ENCODE data around the gene FADS3. TPM values are rescaled to one million over a fixed set of nuclear protein-coding genes. Genes with fewer than 3 reads are reported as not detected.

Gene FADS3
- total and polyA plus RNA-seq, 2 donors (not counting 3 experiments of a cell fraction or from before 2014, with no cell fraction given): 216 to 346 TPM

GRCh38 chr11:61883947-61884346, 7.4 kb downstream of the FADS3 start:
- H3K27me3 ChIP-seq (ENCODE audit: control insufficient read depth in 2 of 2, insufficient read depth in 2 of 2, low read length in 2 of 2): no peaks in the 10 kb centered on the region
- intact Hi-C loops (cut with micrococcal nuclease) (no loop called here), dilution Hi-C loops (cut with MboI; ENCODE audit: extremely low pct_ligation_motif_present, low sequenced_read_pairs) (no loop called here)
- no peak overlapping the region for H3K27ac ChIP-seq (ENCODE audit: insufficient read depth, low read depth, low read length)
- TF ChIP-seq FOS (IDR thresholded peaks at IDR 0.05; ENCODE audit: borderline replicate concordance, insufficient read depth, low read length) (no peak), MYC (IDR thresholded peaks at IDR 0.05; ENCODE audit: low read depth, low read length) (no peak), POLR2A (IDR thresholded peaks at IDR 0.05; ENCODE audit: low read depth, low read length) (no peak), GATA2 (IDR thresholded peaks at IDR 0.05; ENCODE audit: insufficient read depth, insufficient read length, low read depth, low read length) (no peak)
- TF ChIP-seq, protein P1, sequence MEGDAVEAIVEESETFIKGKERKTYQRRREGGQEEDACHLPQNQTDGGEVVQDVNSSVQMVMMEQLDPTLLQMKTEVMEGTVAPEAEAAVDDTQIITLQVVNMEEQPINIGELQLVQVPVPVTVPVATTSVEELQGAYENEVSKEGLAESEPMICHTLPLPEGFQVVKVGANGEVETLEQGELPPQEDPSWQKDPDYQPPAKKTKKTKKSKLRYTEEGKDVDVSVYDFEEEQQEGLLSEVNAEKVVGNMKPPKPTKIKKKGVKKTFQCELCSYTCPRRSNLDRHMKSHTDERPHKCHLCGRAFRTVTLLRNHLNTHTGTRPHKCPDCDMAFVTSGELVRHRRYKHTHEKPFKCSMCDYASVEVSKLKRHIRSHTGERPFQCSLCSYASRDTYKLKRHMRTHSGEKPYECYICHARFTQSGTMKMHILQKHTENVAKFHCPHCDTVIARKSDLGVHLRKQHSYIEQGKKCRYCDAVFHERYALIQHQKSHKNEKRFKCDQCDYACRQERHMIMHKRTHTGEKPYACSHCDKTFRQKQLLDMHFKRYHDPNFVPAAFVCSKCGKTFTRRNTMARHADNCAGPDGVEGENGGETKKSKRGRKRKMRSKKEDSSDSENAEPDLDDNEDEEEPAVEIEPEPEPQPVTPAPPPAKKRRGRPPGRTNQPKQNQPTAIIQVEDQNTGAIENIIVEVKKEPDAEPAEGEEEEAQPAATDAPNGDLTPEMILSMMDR (IDR thresholded peaks at IDR 0.05; ENCODE audit: extremely low read depth in 1 of 2, insufficient read depth in 1 of 2, low read depth in 1 of 2, low read length in 2 of 2): no peak
- peaks cover 71% of the 10 kb centered on the region for H3K79me2 ChIP-seq (ENCODE audit: control insufficient read depth, insufficient read depth, low read length)
- no peak overlapping the region for H2AFZ ChIP-seq (ENCODE audit: low read depth, low read length)
- FAIRE-seq (no peak), DNase-seq (ENCODE audit: low read depth, low spot score) (no peak)
- H3K36me3 ChIP-seq (ENCODE audit: control insufficient read depth in 2 of 2, extremely low read depth in 1 of 2, insufficient read depth in 2 of 2, low read length in 2 of 2): peaks cover 8 to 16% of the 10 kb centered on the region in 2 experiments
- no peaks in the 10 kb centered on the region for H4K20me1 ChIP-seq (replicated peaks; ENCODE audit: control insufficient read depth, extremely low read depth, insufficient read depth, low read length)
- no peak overlapping the region for H3K4me3 ChIP-seq (replicated peaks in 1 of 3; ENCODE audit: insufficient read depth in 1 of 3, low read depth in 1 of 3, low read length in 3 of 3)
- H3K9me3 ChIP-seq (replicated peaks; ENCODE audit: control insufficient read depth, insufficient read depth, low read length): no peaks in the 10 kb centered on the region
- H3K4me1 ChIP-seq (ENCODE audit: control insufficient read depth, extremely low read depth, insufficient read depth, low read length): peaks cover 27% of the 10 kb centered on the region
- H3K4me2 ChIP-seq (ENCODE audit: insufficient read depth, low read length): no peak overlapping the region
- H3K9me1 ChIP-seq (replicated peaks; ENCODE audit: control insufficient read depth, extremely low read depth, insufficient read depth, low read length): no peaks in the 10 kb centered on the region
- ChIA-PET CTCF (interaction anchor here (0.7 to 3.1 kb wide), 5 partner anchors 9 to 198 kb away, joined by 3 to 19 read pairs (median 3); no protein-coding TSS in a partner anchor), POLR2A (no interaction called here)
- no TSS peak for BruUV-seq (replicated peaks)
- no peak overlapping the region for H3K9ac ChIP-seq (replicated peaks; ENCODE audit: extremely low read depth, insufficient read depth, low read length)

- dilution Hi-C loops (cut with MboI; ENCODE audit: extremely low pct_ligation_motif_present, low sequenced_read_pairs): no loop called here
- H3K4me1 ChIP-seq (ENCODE audit: control insufficient read depth, extremely low read depth, insufficient read depth, low read length): peaks cover 22% of the 10 kb centered on the region
- peaks cover 67% of the 10 kb centered on the region for H3K79me2 ChIP-seq (ENCODE audit: control insufficient read depth, insufficient read depth, low read length)
- H3K4me3 ChIP-seq (replicated peaks in 1 of 3; ENCODE audit: insufficient read depth in 1 of 3, low read depth in 1 of 3, low read length in 3 of 3): no peak overlapping the region
- DNase-seq (ENCODE audit: low read depth, low spot score) (no peak), FAIRE-seq (no peak)
- TF ChIP-seq, protein P1 (IDR thresholded peaks at IDR 0.05; ENCODE audit: extremely low read depth in 1 of 2, insufficient read depth in 1 of 2, low read depth in 1 of 2, low read length in 2 of 2): no peak
- TF ChIP-seq JUN (IDR thresholded peaks at IDR 0.05; ENCODE audit: borderline replicate concordance, insufficient read depth, insufficient read length, low read depth): no peak
- no peak for TF ChIP-seq MAX (IDR thresholded peaks at IDR 0.05; ENCODE audit: insufficient read depth, insufficient read length)
- TF ChIP-seq MYC (IDR thresholded peaks at IDR 0.05; ENCODE audit: low read depth, low read length): no peak
- TF ChIP-seq FOS (IDR thresholded peaks at IDR 0.05; ENCODE audit: borderline replicate concordance, insufficient read depth, low read length): no peak
- no peak for TF ChIP-seq GATA2 (IDR thresholded peaks at IDR 0.05; ENCODE audit: insufficient read depth, insufficient read length, low read depth, low read length)
- no peaks in the 10 kb centered on the region for H4K20me1 ChIP-seq (replicated peaks; ENCODE audit: control insufficient read depth, extremely low read depth, insufficient read depth, low read length)
- BruUV-seq (replicated peaks): no TSS peak
- H3K4me2 ChIP-seq (ENCODE audit: insufficient read depth, low read length): no peak overlapping the region
- no peak overlapping the region for H2AFZ ChIP-seq (ENCODE audit: low read depth, low read length)
- no peaks in the 10 kb centered on the region for H3K27me3 ChIP-seq (ENCODE audit: control insufficient read depth in 2 of 2, insufficient read depth in 2 of 2, low read length in 2 of 2)
- no peaks in the 10 kb centered on the region for H3K9me1 ChIP-seq (replicated peaks; ENCODE audit: control insufficient read depth, extremely low read depth, insufficient read depth, low read length)
- H3K36me3 ChIP-seq (ENCODE audit: control insufficient read depth in 2 of 2, extremely low read depth in 1 of 2, insufficient read depth in 2 of 2, low read length in 2 of 2): peaks cover 11 to 21% of the 10 kb centered on the region in 2 experiments
- no peak overlapping the region for H3K27ac ChIP-seq (ENCODE audit: insufficient read depth, low read depth, low read length)
- no peak overlapping the region for H3K9ac ChIP-seq (replicated peaks; ENCODE audit: extremely low read depth, insufficient read depth, low read length)
- ChIA-PET POLR2A (no interaction called here), CTCF (interaction anchor here (0.7 to 3.1 kb wide), 5 partner anchors 12 to 225 kb away, joined by 3 to 19 read pairs (median 3); no protein-coding TSS in a partner anchor)
- H3K9me3 ChIP-seq (replicated peaks; ENCODE audit: control insufficient read depth, insufficient read depth, low read length): no peaks in the 10 kb centered on the region
- intact Hi-C loops (cut with micrococcal nuclease): no loop called here
Measured at GRCh38 chr11:61883327-61883726, 8.0 kb downstream of the FADS3 start.
